ENCODE results near the gene CFAP300.

Gene CFAP300

GRCh38 chr11:102111787-102112508, 64.7 kb downstream of the CFAP300 start:
- ATAC-seq (ENCODE audit: insufficient read depth, low read depth), result no peak
- no peak overlapping the region for H3K4me3 ChIP-seq (ENCODE audit: low read depth in 1 of 2, low read length in 2 of 2)

GRCh38 chr11:102112509-102112821, 65.2 kb downstream of the CFAP300 start:
- TF ChIP-seq EZH2 (IDR thresholded peaks at IDR 0.05; ENCODE audit: borderline replicate concordance, low read depth, low read length, severe bottlenecking), result no peak
- TF ChIP-seq CTCF (IDR thresholded peaks at IDR 0.05; ENCODE audit: borderline replicate concordance, extremely low read depth, low read length, poor library complexity, severe bottlenecking), result no peak
- no peak overlapping the region for H3K4me3 ChIP-seq (ENCODE audit: low read depth in 1 of 2, low read length in 2 of 2)
- H2AFZ ChIP-seq (ENCODE audit: low read depth, low read length), result no peak overlapping the region
- H3K9ac ChIP-seq (ENCODE audit: low read depth, low read length), result no peak overlapping the region
- H3K4me2 ChIP-seq (ENCODE audit: insufficient read depth, low read length), result no peak overlapping the region
- no peaks in the 10 kb centered on the region for H3K79me2 ChIP-seq (ENCODE audit: insufficient read depth, low read length)
- H3K4me1 ChIP-seq (ENCODE audit: insufficient read depth, low read length), result no peaks in the 10 kb centered on the region
- no peaks in the 10 kb centered on the region for H3K9me3 ChIP-seq (ENCODE audit: insufficient read depth, low read length, severe bottlenecking)
- ATAC-seq (ENCODE audit: insufficient read depth, low read depth), result no peak
- H3K27me3 ChIP-seq (ENCODE audit: insufficient read depth, low read length, poor library complexity), result peaks cover 5% of the 10 kb centered on the region
- no peaks in the 10 kb centered on the region for H4K20me1 ChIP-seq (ENCODE audit: insufficient read depth, low read length)
- no peak overlapping the region for H3K27ac ChIP-seq (ENCODE audit: low read length)
- no peak for DNase-seq
- no peaks in the 10 kb centered on the region for H3K36me3 ChIP-seq (ENCODE audit: insufficient read depth, low read length)

More at GRCh38 chr11:102111787-102112508, 64.7 kb downstream of the CFAP300 start:
- H3K27me3 ChIP-seq (ENCODE audit: insufficient read depth, low read length, poor library complexity), result peaks cover 5% of the 10 kb centered on the region
- H3K4me2 ChIP-seq (ENCODE audit: insufficient read depth, low read length), result no peak overlapping the region
- H3K36me3 ChIP-seq (ENCODE audit: insufficient read depth, low read length), result no peaks in the 10 kb centered on the region
- H3K27ac ChIP-seq (ENCODE audit: low read length), result no peak overlapping the region
- no peak overlapping the region for H3K9ac ChIP-seq (ENCODE audit: low read depth, low read length)
- H3K9me3 ChIP-seq (ENCODE audit: insufficient read depth, low read length, severe bottlenecking), result no peaks in the 10 kb centered on the region
- no peaks in the 10 kb centered on the region for H4K20me1 ChIP-seq (ENCODE audit: insufficient read depth, low read length)
- H3K4me1 ChIP-seq (ENCODE audit: insufficient read depth, low read length), result no peaks in the 10 kb centered on the region
- no peaks in the 10 kb centered on the region for H3K79me2 ChIP-seq (ENCODE audit: insufficient read depth, low read length)
- TF ChIP-seq CTCF (IDR thresholded peaks at IDR 0.05; ENCODE audit: borderline replicate concordance, extremely low read depth, low read length, poor library complexity, severe bottlenecking) (no peak), EZH2 (IDR thresholded peaks at IDR 0.05; ENCODE audit: borderline replicate concordance, low read depth, low read length, severe bottlenecking) (no peak)
- no peak overlapping the region for H2AFZ ChIP-seq (ENCODE audit: low read depth, low read length)
- no peak for DNase-seq

- Histone ChIP-seq H3K36me3 (ENCODE audit: insufficient read depth, low read length) (no peaks in the 10 kb centered on the region), H4K20me1 (ENCODE audit: insufficient read depth, low read length) (no peaks in the 10 kb centered on the region), H3K4me2 (ENCODE audit: insufficient read depth, low read length) (no peak overlapping the region), H2AFZ (ENCODE audit: low read depth, low read length) (no peak overlapping the region), H3K79me2 (ENCODE audit: insufficient read depth, low read length) (no peaks in the 10 kb centered on the region), H3K4me3 (ENCODE audit: low read depth in 1 of 2, low read length in 2 of 2) (no peak overlapping the region), H3K27ac (ENCODE audit: low read length) (no peak overlapping the region), H3K27me3 (ENCODE audit: insufficient read depth, low read length, poor library complexity) (peaks cover 5% of the 10 kb centered on the region), H3K9me3 (ENCODE audit: insufficient read depth, low read length, severe bottlenecking) (no peaks in the 10 kb centered on the region), H3K4me1 (ENCODE audit: insufficient read depth, low read length) (no peaks in the 10 kb centered on the region), H3K9ac (ENCODE audit: low read depth, low read length) (no peak overlapping the region)
- no peak for ATAC-seq (ENCODE audit: insufficient read depth, low read depth)
- TF ChIP-seq EZH2 (IDR thresholded peaks at IDR 0.05; ENCODE audit: borderline replicate concordance, low read depth, low read length, severe bottlenecking) (no peak), CTCF (IDR thresholded peaks at IDR 0.05; ENCODE audit: borderline replicate concordance, extremely low read depth, low read length, poor library complexity, severe bottlenecking) (no peak)
- DNase-seq, result no peak
Observed at GRCh38 chr11:102114032-102114431, 66.8 kb downstream of the CFAP300 start.

Data from DND-41 (cell line).